Muscle layer of duodenum (tissue), 2 donors: ENCODE measurements around the gene GUCY2C.

ENCODE experiments used
- H3K27ac ChIP-seq: one replicate; pipeline ENCODE4 v1.7.0; 2013; ENCODE audit warnings: mild to moderate bottlenecking, low read length
- H3K27me3 ChIP-seq: one replicate; pipeline ENCODE4 v1.7.0; 2013; ENCODE audit warnings: low read depth, mild to moderate bottlenecking, control low read depth, low read length
- H3K36me3 ChIP-seq, 2 donors: one replicate each; pipeline ENCODE4 v1.7.0; 2013; ENCODE audit warnings: low read length in 2 of 2, control low read depth in 1 of 2, mild to moderate bottlenecking in 1 of 2; ENCODE audit not compliant: insufficient read depth in 2 of 2, control insufficient read depth in 1 of 2
- H3K4me1 ChIP-seq, 2 donors: one replicate each; pipeline ENCODE4 v1.7.0; 2013; ENCODE audit warnings: low read length in 2 of 2, mild to moderate bottlenecking in 2 of 2, control low read depth in 1 of 2, moderate library complexity in 1 of 2; ENCODE audit not compliant: insufficient read depth in 2 of 2, control insufficient read depth in 1 of 2
- H3K4me3 ChIP-seq, 2 donors: one replicate each; pipeline ENCODE4 v1.7.0; 2013; ENCODE audit warnings: low read length in 2 of 2, low read depth in 1 of 2, mild to moderate bottlenecking in 1 of 2
- H3K9me3 ChIP-seq, 2 donors: one replicate each; pipeline ENCODE4 v1.7.0; 2013; ENCODE audit warnings: low read length in 2 of 2, control low read depth in 1 of 2, mild to moderate bottlenecking in 1 of 2; ENCODE audit not compliant: control insufficient read depth in 1 of 2
- donor health status: healthy.

Gene GUCY2C

DNA sequence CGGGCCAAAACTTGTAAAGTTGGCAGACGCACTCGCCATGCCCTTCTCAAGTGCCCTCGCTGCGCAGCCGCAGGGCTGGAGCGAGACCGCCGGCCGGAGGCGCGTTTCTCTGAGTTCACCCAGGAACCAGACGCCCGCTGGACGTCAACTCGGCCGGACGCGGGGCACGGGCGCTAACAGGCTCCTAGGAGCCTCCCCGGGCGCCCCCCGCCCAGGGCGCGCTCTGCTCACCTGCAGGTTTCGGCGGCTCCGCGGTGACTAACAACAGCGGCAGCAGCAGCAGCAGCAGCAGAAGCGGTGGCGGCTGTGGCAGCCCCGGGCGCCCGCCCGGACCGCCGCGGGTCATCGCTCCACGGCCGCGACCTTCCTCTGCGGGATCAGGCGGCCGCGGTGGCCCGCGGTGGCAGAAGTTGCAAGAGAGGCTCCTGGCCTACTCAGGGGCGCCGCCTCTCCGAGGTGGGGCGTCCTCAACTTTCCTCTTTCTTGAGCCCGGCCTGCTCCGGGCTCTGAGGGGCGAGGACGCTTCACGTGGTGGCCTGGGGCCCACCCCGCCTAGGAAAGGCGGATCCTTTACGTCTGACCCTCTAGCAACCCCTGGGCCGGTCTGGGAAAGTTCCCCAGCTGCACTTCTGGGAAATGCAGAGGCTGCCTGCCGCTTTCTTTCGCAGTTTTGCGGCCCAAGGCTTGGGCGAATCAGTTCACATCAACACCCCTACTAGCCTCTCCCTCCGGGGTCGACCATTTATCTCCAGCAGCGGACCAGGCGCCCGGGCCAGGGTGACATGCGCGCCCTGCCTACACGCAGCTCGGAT, 128.8 kb downstream of the GUCY2C start, which contains the start of gene PLBD1:
TSS of gene PLBD1 (minus strand) at position 533 of the 812 bp plus-strand sequence. CDS start at position 346, 187 bp downstream.
- H3K27me3 ChIP-seq: no peaks in the 10 kb centered on the region
- H3K9me3 ChIP-seq: no peaks in the 10 kb centered on the region
- H3K27ac ChIP-seq: peak within 1 kb of the TSS; percentile 57
- no peaks in the 10 kb centered on the region for H3K4me1 ChIP-seq
- H3K36me3 ChIP-seq: no peaks in the 10 kb centered on the region
- peak within 1 kb of the TSS; percentile 62 to 73 for H3K4me3 ChIP-seq

DNA sequence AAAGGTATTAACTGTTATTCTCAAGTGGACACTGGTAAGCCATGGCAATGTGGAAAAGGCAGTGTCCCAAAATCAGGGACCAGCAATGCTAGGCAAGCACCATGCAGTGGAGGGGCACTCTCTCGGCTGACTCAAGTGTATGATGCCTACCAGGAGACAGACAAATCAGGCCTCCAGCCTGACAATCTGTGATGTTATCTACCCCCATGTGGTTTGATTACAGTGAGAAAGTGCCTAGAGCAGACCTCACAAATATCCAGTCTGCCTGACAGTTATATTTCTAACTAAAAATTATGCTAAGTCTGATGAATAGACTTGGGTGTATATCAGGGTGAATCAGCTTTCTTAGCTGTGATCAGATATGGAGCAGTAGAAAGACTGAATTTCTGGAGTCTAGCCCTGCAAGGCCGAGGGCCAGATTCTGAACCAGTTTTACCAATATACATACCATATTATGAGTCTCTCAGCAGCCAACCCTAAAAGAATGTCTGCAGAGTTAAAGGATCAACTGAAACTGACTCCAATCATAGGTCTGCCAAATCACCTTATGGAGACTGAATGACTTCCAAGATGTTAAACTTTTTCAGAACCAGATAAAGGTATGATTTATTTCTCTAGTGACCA, 132.0 kb downstream of the GUCY2C start:
- H3K4me1 ChIP-seq: no peaks in the 10 kb centered on the region

DNA sequence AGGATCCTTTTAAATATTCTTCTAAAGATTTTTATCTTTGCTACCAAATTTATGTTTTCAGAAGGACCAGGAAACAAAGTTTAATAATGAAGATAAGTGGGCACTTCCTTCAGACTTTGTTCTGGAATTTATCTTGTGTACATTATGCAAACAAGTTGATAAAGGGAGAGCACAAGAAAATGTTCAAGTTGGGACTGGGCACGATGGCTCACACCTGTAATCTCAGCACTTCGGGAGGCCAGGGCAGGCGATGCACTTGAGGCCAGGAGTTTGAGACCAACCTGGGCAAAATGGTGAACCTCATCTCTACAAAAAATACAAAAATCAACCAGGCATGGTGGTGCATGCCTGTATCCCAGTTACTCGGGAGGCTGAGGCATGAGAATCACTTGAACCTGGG, 133.4 kb downstream of the GUCY2C start:
- Histone ChIP-seq H3K4me1 (peaks cover 0 to 6% of the 10 kb centered on the region in 2 donors), H3K27ac (no peak overlapping the region), H3K36me3 (no peaks in the 10 kb centered on the region), H3K9me3 (no peaks in the 10 kb centered on the region), H3K27me3 (no peaks in the 10 kb centered on the region), H3K4me3 (no peak overlapping the region)

More for the DNA sequence above, 132.0 kb downstream of the GUCY2C start:
- Histone ChIP-seq H3K36me3 (no peaks in the 10 kb centered on the region), H3K4me3 (no peak overlapping the region), H3K27ac (no peak overlapping the region), H3K27me3 (no peaks in the 10 kb centered on the region), H3K9me3 (no peaks in the 10 kb centered on the region)
